ENCODE measurements around the gene IL1RAPL2.

DNA sequence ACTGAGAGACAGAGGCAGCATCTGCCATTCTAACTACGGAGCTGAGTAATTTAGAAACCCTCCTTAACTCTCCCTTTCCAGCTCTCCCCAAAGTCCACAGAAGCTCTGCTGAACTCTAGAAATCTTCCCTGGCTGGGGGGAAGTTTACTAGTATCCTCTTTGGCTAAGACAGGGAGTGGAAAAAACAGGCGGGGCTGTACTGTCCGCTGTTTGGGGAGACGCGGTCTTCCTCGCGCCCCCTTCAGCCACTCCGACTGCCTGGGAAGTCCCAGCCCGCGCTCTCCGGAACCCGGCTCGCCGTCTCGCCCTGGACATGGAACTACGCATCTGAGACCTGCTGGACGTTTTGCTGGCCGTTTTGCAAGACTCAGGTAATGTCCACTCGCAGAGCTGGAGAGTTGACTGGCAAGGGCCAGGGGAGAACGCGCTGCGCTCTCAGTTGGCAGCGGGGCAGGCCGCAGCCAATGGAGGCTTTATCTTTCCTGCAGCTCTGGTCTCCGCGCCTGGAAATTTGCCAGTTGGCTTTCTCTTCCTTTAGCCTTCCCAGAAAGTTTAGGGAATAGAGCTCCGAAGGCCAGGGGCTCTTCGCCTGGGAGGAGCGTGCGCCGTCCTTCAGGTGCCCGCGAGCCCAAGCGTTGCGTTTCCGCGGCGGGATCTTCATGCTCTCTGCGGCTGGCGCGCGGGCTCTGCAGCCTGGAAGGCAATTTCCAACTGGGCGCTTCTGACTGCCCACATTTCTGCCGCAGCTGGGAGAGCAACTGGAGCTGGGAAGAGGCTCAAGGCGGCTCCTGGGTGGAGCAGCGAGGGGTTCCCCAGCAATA, 892 bp downstream of the IL1RAPL2 start:
- TF ChIP-seq, protein P1, sequence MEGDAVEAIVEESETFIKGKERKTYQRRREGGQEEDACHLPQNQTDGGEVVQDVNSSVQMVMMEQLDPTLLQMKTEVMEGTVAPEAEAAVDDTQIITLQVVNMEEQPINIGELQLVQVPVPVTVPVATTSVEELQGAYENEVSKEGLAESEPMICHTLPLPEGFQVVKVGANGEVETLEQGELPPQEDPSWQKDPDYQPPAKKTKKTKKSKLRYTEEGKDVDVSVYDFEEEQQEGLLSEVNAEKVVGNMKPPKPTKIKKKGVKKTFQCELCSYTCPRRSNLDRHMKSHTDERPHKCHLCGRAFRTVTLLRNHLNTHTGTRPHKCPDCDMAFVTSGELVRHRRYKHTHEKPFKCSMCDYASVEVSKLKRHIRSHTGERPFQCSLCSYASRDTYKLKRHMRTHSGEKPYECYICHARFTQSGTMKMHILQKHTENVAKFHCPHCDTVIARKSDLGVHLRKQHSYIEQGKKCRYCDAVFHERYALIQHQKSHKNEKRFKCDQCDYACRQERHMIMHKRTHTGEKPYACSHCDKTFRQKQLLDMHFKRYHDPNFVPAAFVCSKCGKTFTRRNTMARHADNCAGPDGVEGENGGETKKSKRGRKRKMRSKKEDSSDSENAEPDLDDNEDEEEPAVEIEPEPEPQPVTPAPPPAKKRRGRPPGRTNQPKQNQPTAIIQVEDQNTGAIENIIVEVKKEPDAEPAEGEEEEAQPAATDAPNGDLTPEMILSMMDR (IDR thresholded peaks at IDR 0.05 in 4 of 5, conservative IDR thresholded peaks at IDR 0.05 in 1 of 5) = no peak
- TF ChIP-seq POLR2A (IDR thresholded peaks at IDR 0.05) = no peak
